Vein endothelial cell (primary cell): Measurements from ENCODE around the gene PIGBOS1. TPM values are rescaled to one million over a fixed set of nuclear protein-coding genes. Genes with fewer than 3 reads are reported as not detected.

Source experiments
- total RNA-seq: library from RNA; depleted of rRNA; stranded (reverse); fragments of >200 nt; gene quantifications from 2 replicates; pipeline ENCODE4 v1.2.3, GENCODE V29; 2012

Gene PIGBOS1
- 10.8 and 14.0 TPM in 2 replicates for total RNA-seq

GRCh38 chr15:55318588-55319494 is at the start of gene PIGBOS1, which contains the start of gene PIGB:
Gene PIGBOS1, minus strand, starts transcription at chr15:55319123. Its CDS starts 1,331 bp downstream, at chr15:55317792.
Gene PIGB, plus strand, starts transcription at chr15:55319222. Its CDS starts 29 bp downstream, at chr15:55319251.

GRCh38 chr15:55289746-55290527 is 29.0 kb downstream of the PIGBOS1 start, which contains the start of gene RAB27A:
Gene RAB27A, minus strand, starts transcription at chr15:55289813. Its CDS starts 54,879 bp downstream, at chr15:55234934.

Other genes with a start within 250 kb of the PIGBOS1 start
- gene RSL24D1, start 122.2 kb downstream of the PIGBOS1 start, total RNA-seq: 76.5 and 77.7 TPM in 2 replicates
- 8.8 and 11.1 TPM in 2 replicates for gene RAB27A, start 29.3 kb downstream of the PIGBOS1 start, total RNA-seq
- 12.4 and 18.4 TPM in 2 replicates for gene PIGB, start 99 bp upstream of the PIGBOS1 start, total RNA-seq
- gene CCPG1, start 89.2 kb upstream of the PIGBOS1 start, total RNA-seq: 47.4 and 49.7 TPM in 2 replicates
- 0.38 and 1.6 TPM in 2 replicates for gene PIERCE2, start 89.4 kb upstream of the PIGBOS1 start, total RNA-seq
- 3.2 and 3.6 TPM in 2 replicates for gene DNAAF4, start 189.1 kb upstream of the PIGBOS1 start, total RNA-seq